ENCODE results near the gene PARD3B.

Gene PARD3B

GRCh38 chr2:205460217-205460616, 914.9 kb downstream of the PARD3B start:
- H3K9me3 ChIP-seq (ENCODE audit: control insufficient read depth, low read length), result no peaks in the 10 kb centered on the region
- no peak overlapping the region for H3K9ac ChIP-seq (ENCODE audit: low read length)
- no peaks in the 10 kb centered on the region for H3K27me3 ChIP-seq (ENCODE audit: control insufficient read depth, insufficient read depth, low read length)
- no peaks in the 10 kb centered on the region for H3K36me3 ChIP-seq (ENCODE audit: control insufficient read depth, insufficient read depth, low read length)
- no peak overlapping the region for H3K4me3 ChIP-seq (ENCODE audit: low read length)
- no peaks in the 10 kb centered on the region for H3K4me1 ChIP-seq (ENCODE audit: control insufficient read depth, insufficient read depth, low read length)

GRCh38 chr2:205461169-205461568, 915.9 kb downstream of the PARD3B start:
- no peaks in the 10 kb centered on the region for H3K9me3 ChIP-seq (ENCODE audit: control insufficient read depth, low read length)
- H3K27me3 ChIP-seq (ENCODE audit: control insufficient read depth, insufficient read depth, low read length), result no peaks in the 10 kb centered on the region
- no peak overlapping the region for H3K9ac ChIP-seq (ENCODE audit: low read length)
- H3K4me1 ChIP-seq (ENCODE audit: control insufficient read depth, insufficient read depth, low read length), result no peaks in the 10 kb centered on the region
- no peak overlapping the region for H3K4me3 ChIP-seq (ENCODE audit: low read length)
- H3K36me3 ChIP-seq (ENCODE audit: control insufficient read depth, insufficient read depth, low read length), result no peaks in the 10 kb centered on the region

DNA sequence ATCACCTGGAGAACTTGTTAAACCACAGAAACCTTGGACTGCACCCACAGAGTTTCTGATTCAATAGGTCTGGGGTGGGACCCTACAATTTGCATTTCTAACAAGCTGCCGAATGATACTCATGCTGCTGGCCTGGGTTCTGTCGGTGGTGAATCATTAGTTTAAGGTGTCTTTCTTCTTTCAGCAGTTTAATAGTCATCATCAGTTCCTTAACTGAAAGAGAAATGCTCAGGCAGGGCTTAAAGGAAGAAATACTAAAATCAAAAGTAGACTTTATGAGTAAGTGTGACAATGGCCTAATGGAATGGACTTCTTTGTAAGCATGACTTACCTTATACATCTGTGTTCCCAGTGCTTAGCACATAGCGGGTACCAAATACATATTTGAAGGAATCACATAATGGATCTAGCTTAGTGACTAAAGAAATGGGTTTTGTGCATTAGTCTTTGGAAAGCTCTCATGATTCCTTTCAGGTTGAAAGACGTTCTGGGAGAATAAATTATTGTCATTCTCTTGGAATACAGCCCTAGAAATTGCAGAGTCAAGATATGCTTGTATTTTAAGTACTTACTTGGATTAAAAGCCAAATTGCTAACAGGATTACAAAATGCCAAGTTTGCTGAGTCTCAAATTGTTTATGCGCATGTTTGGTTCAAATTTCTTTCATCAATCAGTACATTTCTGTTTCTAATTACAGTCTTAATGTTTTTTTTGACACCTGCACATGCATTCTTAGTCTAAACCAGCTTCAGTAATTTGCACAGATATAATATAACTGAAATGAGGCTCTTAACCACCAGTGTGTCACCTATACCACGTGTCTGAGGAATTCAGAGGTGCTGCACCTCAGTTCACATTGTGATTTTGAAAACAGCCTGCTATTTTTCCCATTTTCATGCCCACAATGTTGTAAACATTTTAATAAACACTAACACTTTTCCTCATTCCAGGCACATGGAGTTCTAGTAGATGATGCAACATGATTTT, 916.7 kb downstream of the PARD3B start:
- Histone ChIP-seq H3K9ac (ENCODE audit: low read length) (no peak overlapping the region), H3K9me3 (ENCODE audit: control insufficient read depth, low read length) (no peaks in the 10 kb centered on the region), H3K36me3 (ENCODE audit: control insufficient read depth, insufficient read depth, low read length) (no peaks in the 10 kb centered on the region), H3K4me1 (ENCODE audit: control insufficient read depth, insufficient read depth, low read length) (no peaks in the 10 kb centered on the region), H3K27me3 (ENCODE audit: control insufficient read depth, insufficient read depth, low read length) (no peaks in the 10 kb centered on the region), H3K4me3 (ENCODE audit: low read length) (no peak overlapping the region)

GRCh38 chr2:205462681-205463345, 917.5 kb downstream of the PARD3B start:
- Histone ChIP-seq H3K9me3 (ENCODE audit: control insufficient read depth, low read length) (no peaks in the 10 kb centered on the region), H3K36me3 (ENCODE audit: control insufficient read depth, insufficient read depth, low read length) (no peaks in the 10 kb centered on the region), H3K4me3 (ENCODE audit: low read length) (no peak overlapping the region), H3K9ac (ENCODE audit: low read length) (no peak overlapping the region), H3K27me3 (ENCODE audit: control insufficient read depth, insufficient read depth, low read length) (no peaks in the 10 kb centered on the region), H3K4me1 (ENCODE audit: control insufficient read depth, insufficient read depth, low read length) (no peaks in the 10 kb centered on the region)

DNA sequence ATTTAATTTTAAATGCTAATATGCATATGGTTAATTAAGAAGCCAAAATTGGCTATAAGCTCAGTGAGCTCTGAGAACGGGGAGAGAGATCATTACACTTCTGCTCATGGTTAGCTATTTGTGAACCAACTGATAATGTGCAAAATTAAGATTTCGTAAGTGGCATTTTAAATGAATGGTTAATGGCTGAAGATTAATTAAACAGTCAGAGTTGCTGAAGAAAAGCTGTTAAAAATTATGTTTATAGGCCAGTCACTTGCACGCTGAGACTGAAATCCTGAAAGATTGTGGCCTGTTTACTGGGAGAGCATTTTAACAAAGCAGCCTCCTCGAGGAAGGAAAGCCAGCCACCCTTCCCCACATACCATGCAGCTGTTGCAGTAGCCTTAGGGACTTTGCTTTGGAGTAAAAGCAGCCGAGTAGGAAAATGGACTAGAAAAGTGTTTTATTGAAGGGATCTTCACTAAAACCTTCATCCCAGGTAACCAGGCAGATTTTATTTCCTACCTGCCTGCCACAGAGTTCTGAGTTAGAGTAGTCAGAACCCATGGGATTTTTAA, 918.3 kb downstream of the PARD3B start:
- no peak overlapping the region for H3K9ac ChIP-seq (ENCODE audit: low read length)
- H3K4me1 ChIP-seq (ENCODE audit: control insufficient read depth, insufficient read depth, low read length), result no peaks in the 10 kb centered on the region
- H3K4me3 ChIP-seq (ENCODE audit: low read length), result no peak overlapping the region
- no peaks in the 10 kb centered on the region for H3K27me3 ChIP-seq (ENCODE audit: control insufficient read depth, insufficient read depth, low read length)
- H3K9me3 ChIP-seq (ENCODE audit: control insufficient read depth, low read length), result no peaks in the 10 kb centered on the region
- no peaks in the 10 kb centered on the region for H3K36me3 ChIP-seq (ENCODE audit: control insufficient read depth, insufficient read depth, low read length)

GRCh38 chr2:205464681-205465080, 919.4 kb downstream of the PARD3B start:
- Histone ChIP-seq H3K9ac (ENCODE audit: low read length) (no peak overlapping the region), H3K4me1 (ENCODE audit: control insufficient read depth, insufficient read depth, low read length) (no peaks in the 10 kb centered on the region), H3K27me3 (ENCODE audit: control insufficient read depth, insufficient read depth, low read length) (no peaks in the 10 kb centered on the region), H3K4me3 (ENCODE audit: low read length) (no peak overlapping the region), H3K9me3 (ENCODE audit: control insufficient read depth, low read length) (no peaks in the 10 kb centered on the region), H3K36me3 (ENCODE audit: control insufficient read depth, insufficient read depth, low read length) (no peaks in the 10 kb centered on the region)

DNA sequence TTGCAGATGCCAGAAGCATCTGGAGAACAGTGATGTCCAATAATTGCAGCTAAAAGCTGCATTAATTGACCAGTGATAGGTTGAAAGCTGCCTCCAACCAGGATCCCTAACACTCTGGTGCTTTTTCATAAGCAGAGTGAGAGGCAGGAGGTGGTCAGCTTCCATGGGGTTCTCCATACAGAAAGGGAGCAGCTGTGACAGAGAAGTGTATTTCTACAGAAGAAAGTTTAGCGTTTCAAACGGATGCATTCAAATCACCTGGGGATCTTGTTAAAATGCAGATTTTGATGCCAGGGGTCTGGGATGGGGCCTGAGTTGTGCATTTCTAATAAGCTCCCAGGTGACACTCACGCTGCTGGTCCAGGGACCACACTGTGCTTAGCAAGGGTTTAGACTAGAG, 920.5 kb downstream of the PARD3B start:
- no peaks in the 10 kb centered on the region for H3K9me3 ChIP-seq (ENCODE audit: control insufficient read depth, low read length)
- H3K4me3 ChIP-seq (ENCODE audit: low read length), result no peak overlapping the region
- H3K9ac ChIP-seq (ENCODE audit: low read length), result no peak overlapping the region
- H3K36me3 ChIP-seq (ENCODE audit: control insufficient read depth, insufficient read depth, low read length), result no peaks in the 10 kb centered on the region
- H3K4me1 ChIP-seq (ENCODE audit: control insufficient read depth, insufficient read depth, low read length), result no peaks in the 10 kb centered on the region
- no peaks in the 10 kb centered on the region for H3K27me3 ChIP-seq (ENCODE audit: control insufficient read depth, insufficient read depth, low read length)

- no peaks in the 10 kb centered on the region for H3K27me3 ChIP-seq (ENCODE audit: control insufficient read depth, insufficient read depth, low read length)
- H3K9me3 ChIP-seq (ENCODE audit: control insufficient read depth, low read length), result no peaks in the 10 kb centered on the region
- no peak overlapping the region for H3K4me3 ChIP-seq (ENCODE audit: low read length)
- no peaks in the 10 kb centered on the region for H3K4me1 ChIP-seq (ENCODE audit: control insufficient read depth, insufficient read depth, low read length)
- no peaks in the 10 kb centered on the region for H3K36me3 ChIP-seq (ENCODE audit: control insufficient read depth, insufficient read depth, low read length)
- H3K9ac ChIP-seq (ENCODE audit: low read length), result no peak overlapping the region
Observed at GRCh38 chr2:205471776-205472175, 926.5 kb downstream of the PARD3B start.

DNA sequence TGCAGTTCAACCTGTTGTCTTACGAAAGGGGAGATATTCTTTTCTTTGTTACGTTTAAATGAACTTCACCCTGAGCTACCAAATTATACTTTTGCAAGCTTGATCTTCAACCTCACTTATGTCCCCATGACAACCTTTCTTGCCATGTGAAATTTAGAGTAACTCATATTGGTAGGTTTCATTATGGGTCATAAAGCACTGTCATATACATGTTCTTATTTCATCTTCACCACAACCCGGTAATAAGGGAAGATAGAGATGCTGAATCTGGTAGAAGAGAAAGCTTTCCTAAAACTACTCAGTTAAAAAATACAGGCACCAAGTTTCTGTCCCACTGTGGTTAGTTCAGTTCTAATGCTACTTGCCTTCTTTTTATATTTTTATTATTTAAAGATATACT, 928.5 kb downstream of the PARD3B start:
- H3K27me3 ChIP-seq (ENCODE audit: control insufficient read depth, insufficient read depth, low read length), result no peaks in the 10 kb centered on the region
- H3K4me3 ChIP-seq (ENCODE audit: low read length), result no peak overlapping the region
- H3K9me3 ChIP-seq (ENCODE audit: control insufficient read depth, low read length), result no peaks in the 10 kb centered on the region
- H3K36me3 ChIP-seq (ENCODE audit: control insufficient read depth, insufficient read depth, low read length), result no peaks in the 10 kb centered on the region
- no peaks in the 10 kb centered on the region for H3K4me1 ChIP-seq (ENCODE audit: control insufficient read depth, insufficient read depth, low read length)
- no peak overlapping the region for H3K9ac ChIP-seq (ENCODE audit: low read length)

GRCh38 chr2:205474741-205475415, 929.6 kb downstream of the PARD3B start:
- no peaks in the 10 kb centered on the region for H3K4me1 ChIP-seq (ENCODE audit: control insufficient read depth, insufficient read depth, low read length)
- H3K27me3 ChIP-seq (ENCODE audit: control insufficient read depth, insufficient read depth, low read length), result no peaks in the 10 kb centered on the region
- H3K9me3 ChIP-seq (ENCODE audit: control insufficient read depth, low read length), result no peaks in the 10 kb centered on the region
- H3K4me3 ChIP-seq (ENCODE audit: low read length), result no peak overlapping the region
- no peak overlapping the region for H3K9ac ChIP-seq (ENCODE audit: low read length)
- H3K36me3 ChIP-seq (ENCODE audit: control insufficient read depth, insufficient read depth, low read length), result no peaks in the 10 kb centered on the region

- no peak overlapping the region for H3K4me3 ChIP-seq (ENCODE audit: low read length)
- H3K4me1 ChIP-seq (ENCODE audit: control insufficient read depth, insufficient read depth, low read length), result no peaks in the 10 kb centered on the region
- no peaks in the 10 kb centered on the region for H3K27me3 ChIP-seq (ENCODE audit: control insufficient read depth, insufficient read depth, low read length)
- no peaks in the 10 kb centered on the region for H3K9me3 ChIP-seq (ENCODE audit: control insufficient read depth, low read length)
- H3K9ac ChIP-seq (ENCODE audit: low read length), result no peak overlapping the region
- H3K36me3 ChIP-seq (ENCODE audit: control insufficient read depth, insufficient read depth, low read length), result no peaks in the 10 kb centered on the region
Observed at GRCh38 chr2:205475416-205475768, 930.1 kb downstream of the PARD3B start.

Measured in mucosa of stomach (tissue), 1 donor.